ENCODE results near the gene LRRIQ1.
"Not testable (repeated sequence)": the region's sequence is repeated elsewhere in the genome, so short reads cannot be mapped to it uniquely, and the experiment has no call there.

Gene LRRIQ1

DNA sequence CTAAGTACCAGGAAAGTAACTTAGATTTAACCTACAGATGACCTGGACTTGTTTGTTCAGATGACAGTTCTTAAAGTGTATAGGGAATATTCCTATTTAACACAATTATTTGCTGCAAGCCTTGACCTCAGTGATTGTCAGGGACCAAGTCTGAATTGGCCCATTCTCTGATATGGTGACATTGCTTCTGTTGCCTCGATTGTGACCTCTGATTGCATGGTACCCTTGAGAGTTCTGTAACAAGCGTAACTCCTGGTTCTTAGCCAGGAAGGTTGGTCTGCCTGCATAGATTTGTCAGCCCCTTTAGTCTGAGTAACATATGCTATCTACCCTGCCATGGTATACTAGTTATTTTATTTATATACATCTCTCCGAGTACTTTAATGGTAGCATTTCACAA, 150.1 kb downstream of the LRRIQ1 start:
- no peak for DNase-seq (ENCODE audit: low read depth in 2 of 2)

DNA sequence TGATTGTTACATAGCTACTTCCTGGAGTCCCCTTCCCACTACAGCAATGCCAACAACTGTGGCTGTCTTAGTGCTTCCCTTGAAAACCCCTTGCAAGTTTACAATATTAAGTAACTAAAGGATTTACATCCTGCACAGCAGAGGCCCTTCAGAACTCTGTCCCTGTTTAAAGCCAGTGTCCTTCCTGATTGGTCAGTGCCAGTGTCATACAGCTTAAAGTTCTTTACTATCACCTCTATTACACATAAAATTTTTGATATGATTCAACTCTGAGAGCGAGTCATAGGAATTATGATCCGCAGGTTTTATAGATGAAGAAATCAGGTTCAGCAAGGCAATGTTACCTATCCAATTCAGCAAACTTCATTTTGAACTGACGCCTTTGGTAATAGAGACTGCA, 152.5 kb downstream of the LRRIQ1 start:
- DNase-seq (ENCODE audit: low read depth in 2 of 2), result no peak

DNA sequence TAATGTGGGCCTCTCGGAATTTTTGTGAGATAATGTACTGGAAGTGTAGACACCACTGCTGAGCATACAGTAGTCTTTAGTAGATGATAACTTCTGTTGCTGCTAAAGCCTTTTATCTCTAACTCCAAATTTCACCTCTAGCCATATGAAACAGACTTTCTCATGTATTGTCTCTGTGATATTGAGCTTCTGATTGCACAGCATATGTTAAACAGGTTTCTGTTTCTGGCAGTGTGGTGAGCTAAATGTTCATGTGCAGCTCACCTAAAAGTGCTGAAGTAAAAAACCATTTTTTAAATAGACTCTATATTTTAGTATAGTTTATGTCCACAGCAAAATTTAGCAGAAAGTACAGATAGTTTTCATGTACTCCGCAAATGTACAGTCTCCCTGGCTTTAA, 154.6 kb downstream of the LRRIQ1 start:
- DNase-seq (ENCODE audit: low read depth in 2 of 2), result no peak

DNA sequence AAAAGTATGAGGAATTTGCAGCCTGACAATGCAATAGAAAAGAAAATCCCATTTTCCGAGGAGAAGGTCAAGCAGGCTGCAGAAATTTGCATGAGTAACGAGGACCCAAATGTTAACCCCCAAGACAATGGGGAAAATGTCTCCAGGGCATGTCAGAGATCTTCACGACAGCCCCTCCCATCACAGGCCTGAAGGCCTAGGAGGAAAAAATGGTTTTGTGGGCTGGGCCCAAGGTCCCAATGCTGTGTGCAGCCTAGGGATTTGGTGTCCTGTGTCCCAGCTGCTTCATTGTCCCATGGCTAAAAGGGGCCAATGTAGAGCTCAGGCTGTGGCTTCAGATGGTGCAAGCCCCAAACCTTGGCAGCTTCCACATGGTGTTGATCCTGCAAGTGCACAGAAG, 167.7 kb downstream of the LRRIQ1 start:
- DNase-seq (ENCODE audit: low read depth in 2 of 2), result not testable (repeated sequence)

DNA sequence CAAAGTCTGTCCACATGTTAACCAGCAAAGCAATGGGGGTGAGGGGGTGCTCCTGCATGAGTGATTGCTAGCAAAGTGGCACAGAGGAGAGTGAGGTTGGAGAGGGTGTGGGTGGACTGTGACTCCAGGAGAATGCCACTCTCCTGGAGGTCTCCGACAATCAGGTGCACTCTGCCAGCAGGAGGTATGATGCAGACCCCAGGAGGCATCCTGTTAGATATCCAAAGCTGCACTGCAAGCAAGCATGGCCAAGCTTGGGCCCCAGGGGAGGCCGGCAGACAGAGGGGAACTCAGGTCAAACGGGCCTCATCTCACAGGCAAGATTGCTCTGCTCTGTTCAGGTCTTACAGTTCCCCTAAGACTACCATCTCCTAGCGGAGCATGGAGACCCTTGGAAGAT, 170.4 kb downstream of the LRRIQ1 start:
- no peak for DNase-seq (ENCODE audit: low read depth in 2 of 2)

DNA sequence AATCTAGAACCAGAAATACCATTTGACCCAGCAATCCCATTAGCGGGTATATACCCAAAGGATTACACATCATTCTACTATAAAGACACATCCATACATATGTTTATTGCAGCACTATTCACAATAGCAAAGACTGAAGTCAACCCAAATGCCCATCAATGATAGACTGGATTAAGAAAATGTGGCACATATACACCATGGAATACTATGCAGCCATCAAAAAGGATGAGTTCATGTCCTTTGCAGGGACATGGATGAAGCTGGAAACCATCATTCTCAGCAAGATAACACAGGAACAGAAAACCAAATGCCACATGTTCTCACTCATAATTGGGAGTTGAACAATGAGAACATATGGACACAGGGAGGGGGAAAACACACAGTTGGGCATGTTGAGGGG, 188.2 kb downstream of the LRRIQ1 start:
- DNase-seq (ENCODE audit: low read depth in 2 of 2), result not testable (repeated sequence)

DNA sequence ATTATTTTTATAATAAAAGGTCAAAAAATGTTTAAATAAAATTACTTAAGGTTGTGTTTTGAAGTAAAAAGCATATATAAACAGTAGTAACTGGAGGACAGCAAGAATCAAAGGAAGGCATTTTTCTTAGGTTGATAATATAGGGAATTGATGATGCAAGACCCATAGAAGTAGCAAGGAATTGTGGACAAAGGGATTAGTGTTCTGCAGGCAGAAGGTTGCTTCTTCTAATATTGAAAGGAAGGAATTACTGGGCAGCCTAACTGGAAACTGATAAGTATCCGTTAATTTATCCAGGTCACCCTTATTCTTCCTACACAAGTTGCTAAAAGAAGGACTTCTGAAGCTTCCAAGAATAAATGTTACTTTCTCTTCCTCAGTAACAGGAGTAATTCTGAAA, 189.3 kb downstream of the LRRIQ1 start:
- no peak for DNase-seq (ENCODE audit: low read depth in 2 of 2)

DNA sequence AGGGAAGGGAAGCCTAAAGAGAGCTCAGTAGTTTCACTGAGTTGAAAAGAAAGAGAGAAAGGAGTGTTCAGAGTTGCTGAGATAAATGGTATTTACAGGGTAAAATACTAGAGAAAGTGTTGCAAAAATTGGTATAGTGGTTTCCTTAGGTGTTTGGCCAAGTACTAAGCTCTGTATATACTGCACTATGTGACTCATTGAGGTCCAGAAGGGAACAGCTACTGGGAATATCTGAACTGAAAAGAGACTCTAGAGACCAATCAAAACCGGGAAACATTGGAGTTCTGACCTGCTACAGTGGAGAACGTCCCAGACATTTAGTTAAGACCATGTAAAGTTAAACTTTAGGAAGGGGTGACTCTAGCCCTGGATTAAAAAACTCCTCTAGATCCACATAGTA, 201.2 kb downstream of the LRRIQ1 start:
- no peak for DNase-seq (ENCODE audit: low read depth in 2 of 2)

DNA sequence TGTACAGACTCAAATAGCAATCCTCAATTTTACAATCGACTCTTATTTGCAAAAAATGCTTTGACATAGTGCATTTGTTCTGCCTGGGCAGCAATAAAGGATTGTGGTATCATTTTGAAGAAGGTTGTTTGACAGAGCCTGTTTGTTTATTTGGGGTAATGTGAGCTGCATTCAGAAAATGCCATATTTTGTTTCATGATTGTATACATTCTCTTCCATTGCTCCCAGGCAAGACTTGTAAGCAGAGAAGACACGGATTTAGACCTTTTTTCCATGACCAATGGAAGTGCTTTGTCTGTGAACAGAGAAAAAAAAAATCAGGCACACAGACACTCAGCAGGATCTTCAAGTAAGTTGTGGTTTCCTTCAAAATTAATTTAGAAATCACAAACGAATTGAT, 208.4 kb downstream of the LRRIQ1 start:
- DNase-seq (ENCODE audit: low read depth in 2 of 2), result no peak

DNA sequence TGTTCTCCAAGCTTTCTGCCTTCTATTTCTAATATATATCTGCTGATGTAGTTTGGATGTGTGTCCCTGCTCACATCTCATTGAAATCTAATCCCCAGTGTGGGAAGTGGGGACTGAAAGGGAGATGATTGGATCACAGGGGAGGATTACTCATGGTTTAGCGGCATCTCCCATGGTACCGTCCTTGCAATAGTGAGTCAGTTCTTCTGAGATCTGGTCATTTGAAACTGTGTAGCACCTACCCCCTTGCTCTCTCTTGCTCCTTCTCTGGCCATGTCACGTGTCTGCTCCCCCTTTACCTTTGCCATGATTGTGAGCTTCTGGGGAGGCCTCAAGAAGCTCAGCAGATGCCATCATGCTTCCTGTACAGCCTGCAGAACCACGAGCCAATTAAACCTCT, 217.7 kb downstream of the LRRIQ1 start:
- no peak for DNase-seq (ENCODE audit: low read depth in 2 of 2)

DNA sequence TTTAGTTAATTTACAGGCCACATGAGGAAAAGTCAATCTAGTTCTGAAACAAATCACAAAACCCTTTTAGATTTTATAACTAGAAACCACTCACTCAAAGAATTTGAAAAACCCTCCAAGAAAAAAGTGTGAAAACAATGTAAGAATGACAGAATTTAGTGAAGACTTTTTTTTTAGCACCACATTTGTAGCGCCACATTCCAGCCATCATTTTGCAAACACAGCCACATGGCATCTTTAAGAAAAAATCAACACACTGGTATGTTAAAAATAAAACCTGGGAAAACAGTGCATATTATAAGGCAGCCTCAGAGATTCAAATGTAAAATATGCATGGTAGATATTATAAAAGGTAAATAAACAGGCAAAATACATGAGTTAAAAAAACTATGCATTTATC, 221.5 kb downstream of the LRRIQ1 start:
- DNase-seq (ENCODE audit: low read depth in 2 of 2), result no peak

DNA sequence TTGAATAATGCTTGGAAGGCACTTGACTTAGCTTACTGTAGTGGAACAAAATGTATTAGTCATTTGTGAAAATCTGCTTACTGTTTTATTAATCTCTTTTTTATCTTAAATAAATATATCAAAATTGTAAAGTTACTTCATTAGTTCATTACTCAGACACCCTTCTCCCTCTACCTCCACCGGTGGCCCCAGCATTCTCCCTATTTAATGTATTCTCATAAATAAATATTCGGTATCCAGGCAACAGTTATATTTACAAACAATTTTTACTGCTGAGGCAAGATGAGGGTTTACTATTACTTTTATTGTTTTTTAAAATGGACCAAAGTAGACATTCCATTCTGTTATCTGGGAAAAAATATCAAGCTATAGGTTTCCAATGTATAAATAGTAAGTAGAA, 224.3 kb downstream of the LRRIQ1 start:
- no peak for DNase-seq (ENCODE audit: low read depth in 2 of 2)

DNA sequence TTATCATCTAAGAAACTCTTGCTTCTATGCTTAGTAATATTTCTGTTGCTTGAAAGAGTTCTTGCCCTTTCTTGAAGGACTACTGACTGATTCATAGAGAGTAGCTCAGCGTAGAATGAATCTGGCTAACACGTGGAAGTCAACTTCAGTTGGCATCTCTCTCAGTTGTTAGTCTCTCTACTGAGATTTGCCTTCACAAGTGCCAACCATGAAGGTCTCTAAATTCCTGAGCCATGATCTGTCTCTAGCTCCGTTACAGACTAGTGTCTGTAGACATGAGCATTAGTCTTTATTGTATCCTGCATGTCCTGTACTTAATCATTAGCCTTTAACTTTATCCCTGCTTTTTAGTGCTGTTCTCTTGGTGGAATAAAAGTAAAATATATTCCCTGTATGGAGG, 224.7 kb downstream of the LRRIQ1 start:
- DNase-seq (ENCODE audit: low read depth in 2 of 2), result no peak

DNA sequence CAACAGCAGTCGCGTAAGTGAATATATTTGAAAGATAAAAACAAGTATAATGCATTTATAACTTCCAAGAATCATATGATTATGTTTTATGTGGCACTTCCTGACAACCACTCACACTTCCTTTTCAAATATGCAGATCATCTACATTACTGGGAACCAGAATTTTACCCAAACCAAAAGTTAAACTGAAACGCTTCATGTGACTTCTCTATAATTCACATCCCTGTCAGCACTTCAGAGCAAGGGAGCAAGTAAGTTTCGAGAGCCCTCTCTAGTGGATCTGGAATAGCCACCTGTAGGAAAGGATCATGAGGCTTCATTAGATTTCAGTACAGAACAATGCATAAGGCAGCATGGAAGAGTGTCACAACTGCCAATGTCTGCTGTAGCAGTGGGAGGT, 230.2 kb downstream of the LRRIQ1 start:
- no peak for DNase-seq (ENCODE audit: low read depth in 2 of 2)

DNA sequence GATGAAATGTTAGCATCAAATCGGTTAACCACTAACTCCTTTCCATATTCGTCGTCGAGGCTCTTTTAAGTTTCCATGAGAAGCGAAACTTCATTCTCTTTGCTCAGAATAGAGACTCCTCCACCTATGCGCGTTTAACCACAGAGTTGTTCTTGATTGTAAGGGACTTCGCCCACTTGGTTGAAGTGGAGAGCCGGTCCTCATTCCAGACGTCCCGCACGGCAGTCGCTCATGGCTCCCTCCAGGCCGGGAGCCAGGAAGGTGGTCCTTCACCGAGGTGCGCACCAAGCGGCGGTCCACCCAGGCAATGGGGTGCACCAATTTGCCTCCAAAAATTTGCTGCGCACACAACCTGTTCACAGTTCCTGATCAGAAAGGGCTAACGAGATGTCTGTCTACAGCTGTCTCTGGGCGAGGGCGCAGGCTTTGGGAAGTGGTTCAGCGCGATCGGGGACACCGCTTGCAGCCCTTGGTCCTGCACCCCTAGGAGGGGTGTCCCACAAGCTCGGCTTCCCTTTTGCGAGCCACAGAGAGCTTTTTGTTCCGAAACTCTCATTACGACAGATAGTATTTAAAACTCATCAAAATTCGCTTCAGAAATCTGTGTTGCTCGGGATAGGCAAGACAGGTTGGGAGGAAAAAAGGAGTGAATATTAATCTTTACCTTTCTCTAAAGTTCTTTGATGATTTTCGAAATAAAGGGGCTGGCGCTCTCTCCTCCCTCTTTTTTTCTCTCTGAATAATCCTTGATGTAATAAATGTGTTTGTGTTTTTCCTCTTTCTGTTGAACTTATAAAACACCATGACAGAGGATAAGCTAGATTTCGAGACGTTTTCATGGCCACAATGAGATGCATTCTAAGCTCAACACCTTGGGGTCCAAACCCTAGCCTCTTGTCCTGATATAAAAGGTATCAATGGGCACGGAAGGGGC, 237.5 kb downstream of the LRRIQ1 start:
- DNase-seq (ENCODE audit: low read depth in 2 of 2), result no peak

DNA sequence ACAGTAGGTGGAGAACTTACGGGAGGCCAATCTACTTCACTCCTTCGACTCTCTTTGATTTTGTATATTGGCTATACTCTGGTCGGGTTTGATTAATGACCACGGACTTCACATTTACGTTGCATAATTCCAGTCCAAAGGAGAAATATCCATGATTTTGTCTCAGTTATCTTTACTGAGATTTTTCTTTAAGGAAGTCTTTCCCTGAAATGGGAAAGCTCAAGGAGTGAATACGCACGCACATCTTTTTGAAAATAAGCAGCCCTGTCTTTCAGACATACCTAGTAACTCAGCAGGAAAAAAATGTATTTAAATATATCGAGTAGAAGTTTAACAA, 238.1 kb downstream of the LRRIQ1 start:
- no peak for DNase-seq (ENCODE audit: low read depth in 2 of 2)

DNA sequence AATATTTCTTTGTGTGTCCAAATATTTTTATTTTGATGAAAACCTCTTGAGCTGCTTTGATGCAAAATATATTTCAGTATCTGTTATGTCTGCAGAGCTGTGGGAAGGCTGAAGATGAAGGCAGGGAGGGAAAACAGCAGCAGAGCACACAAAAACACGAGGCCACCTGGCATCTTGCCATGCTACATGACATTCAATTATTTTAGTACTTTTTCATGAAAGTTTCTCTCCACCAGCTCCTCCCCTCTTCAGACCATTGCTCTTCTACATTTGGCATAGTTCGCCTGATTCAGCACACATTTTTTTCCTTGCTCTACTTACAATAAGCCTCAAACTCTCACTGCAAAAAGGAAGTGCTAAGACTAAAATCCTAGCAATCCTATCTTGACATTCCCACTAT, 239.2 kb downstream of the LRRIQ1 start:
- DNase-seq (ENCODE audit: low read depth in 2 of 2), result no peak

DNA sequence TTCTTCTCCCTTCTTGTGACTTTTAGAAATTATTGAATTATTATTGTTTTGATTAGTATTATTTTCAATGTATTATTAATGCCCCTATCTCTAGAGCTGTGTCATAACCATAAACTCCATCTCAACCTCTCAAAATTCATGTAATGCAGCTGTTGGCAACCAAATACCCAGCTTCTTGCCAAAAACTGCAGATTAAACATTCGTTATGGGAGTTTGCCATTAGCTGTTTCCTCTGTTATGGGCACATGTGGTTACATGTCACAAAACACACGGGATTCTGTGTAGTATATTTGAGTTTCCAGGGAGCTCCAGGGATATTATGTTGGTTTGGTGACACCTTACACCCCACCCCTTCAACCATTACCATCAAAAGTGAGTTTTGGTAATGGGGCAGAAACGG, 241.0 kb downstream of the LRRIQ1 start:
- DNase-seq (ENCODE audit: low read depth in 2 of 2), result no peak

DNA sequence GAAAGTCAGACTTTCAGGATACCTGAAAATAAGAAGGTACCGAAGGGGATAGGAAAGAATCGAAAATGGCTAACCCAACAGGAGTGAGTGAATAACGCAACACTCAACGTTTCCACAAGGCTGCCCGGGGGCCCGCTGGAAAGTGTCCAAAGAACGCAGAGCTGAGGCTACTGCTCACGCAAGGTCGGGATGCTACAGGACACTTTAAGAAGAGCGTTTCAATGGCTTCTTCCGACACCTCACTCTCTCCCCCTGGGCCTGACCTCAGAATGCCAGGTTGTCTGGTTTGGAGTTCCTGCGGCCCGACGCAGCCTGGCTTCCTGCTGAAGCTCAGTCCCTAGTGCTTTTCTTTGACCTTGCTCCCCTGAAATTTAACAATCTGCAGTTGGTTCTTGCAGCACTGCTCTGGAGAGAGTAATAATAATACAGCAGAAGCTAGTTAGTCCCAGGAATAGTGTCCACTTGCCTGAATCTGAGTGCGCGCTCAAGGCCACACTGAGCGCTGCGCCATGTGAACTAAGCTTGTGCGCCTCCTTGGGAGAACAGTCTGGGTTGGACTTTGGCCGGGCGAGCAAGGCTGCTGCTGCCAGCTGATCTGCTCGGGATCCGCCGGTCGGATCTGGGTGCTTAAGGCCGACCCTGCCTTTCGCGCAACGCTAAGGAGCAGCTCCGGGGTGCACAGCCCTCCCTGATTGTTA, 241.9 kb downstream of the LRRIQ1 start:
- no peak for DNase-seq (ENCODE audit: low read depth in 2 of 2)

DNA sequence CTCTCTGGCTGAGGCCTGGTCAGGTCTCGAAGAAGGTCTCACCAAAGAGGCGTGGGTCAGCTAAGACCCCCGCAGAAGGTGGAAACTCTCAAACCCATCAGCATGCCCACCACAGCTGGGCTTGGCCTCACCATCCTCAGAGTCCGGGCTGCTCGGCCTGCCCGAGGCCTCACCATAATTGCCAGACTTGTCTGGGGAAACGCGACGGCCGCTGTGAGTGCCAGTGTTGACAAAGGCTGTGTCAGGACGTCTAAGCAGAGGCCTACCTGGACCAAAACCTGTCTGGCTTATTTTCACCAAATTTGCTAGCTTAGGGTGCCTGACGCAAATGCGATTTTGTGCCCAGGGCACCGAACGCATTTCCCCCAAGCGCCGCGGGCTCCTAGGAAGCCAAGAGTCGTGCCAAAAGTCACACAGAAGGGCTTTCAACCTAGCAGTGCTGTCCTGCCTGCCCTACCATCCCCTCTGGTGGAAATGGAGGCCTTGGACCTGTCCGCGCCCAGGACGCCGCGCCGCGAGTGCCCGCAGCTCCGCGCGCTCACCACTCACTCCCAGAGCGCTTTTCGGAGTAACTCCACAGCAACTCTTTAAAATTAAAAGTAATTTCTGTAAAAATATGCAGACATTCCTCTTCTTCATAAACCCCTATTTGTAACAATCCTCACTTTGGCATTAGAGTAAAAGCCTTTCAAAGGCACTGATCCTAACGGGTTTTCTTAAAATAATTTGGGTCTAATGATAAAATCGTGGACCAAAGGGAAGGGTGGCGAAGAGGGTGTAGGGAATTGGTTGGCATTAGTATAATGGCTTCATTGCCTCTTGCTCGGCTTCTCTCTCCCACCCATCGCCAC, 242.7 kb downstream of the LRRIQ1 start:
- DNase-seq (ENCODE audit: low read depth in 2 of 2), result no peak

DNA sequence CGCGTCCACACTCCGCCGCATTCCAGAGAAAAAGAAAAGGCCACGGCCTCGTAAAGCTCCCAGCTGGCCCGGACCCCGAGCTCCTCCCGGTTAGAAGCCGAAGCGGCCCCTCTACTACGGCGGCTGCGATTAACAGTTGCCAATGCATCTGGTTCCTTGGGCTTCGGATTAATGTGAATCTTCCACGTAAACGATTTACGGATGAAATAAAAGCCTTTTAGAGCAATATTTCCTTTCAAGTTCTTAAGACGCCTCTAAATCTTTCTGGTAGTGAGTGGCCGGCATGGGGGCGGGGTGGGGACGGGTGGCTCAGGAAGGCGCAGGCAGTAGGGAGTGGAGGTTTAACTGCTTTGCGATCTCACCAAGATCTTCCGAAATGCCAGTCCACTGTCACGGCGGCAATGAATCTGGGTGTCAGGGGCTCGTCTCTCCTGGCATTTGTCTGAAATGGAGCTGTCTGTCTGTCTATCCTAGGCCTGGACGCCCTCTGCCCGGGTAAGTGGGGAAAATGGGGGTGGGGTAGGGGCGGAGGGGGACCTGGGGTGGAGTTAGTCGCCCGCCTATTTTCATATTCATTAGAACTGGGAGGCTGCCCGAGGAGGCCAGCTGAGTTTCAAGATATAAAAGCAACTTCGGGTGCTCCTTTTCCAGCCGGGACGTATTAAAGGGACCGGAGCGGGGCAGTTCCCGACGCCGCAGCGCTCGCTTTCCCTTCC, 243.5 kb downstream of the LRRIQ1 start:
- DNase-seq (ENCODE audit: low read depth in 2 of 2), result no peak

All from stimulated activated CD8-positive, alpha-beta memory T cell treated with anti-CD3 and anti-CD28 coated beads, Interleukin-7, amount 100 ng/mL, for 4 hours (primary cell).